Thyroid gland (tissue), 4 donors: ENCODE results near the gene SMARCD1. TPM values are rescaled to one million over a fixed set of nuclear protein-coding genes. Genes with fewer than 3 reads are reported as not detected.

Experiments
- DNase-seq, 2 donors: peaks; one replicate each; pipeline ENCODE4 v3.0.0-alpha.2; 2019
- H3K27ac ChIP-seq, 3 donors: fragments of 200-600 bp; sonication (generic); 1 replicate in 2 of 3; 2 replicates in 1 of 3; pipeline ENCODE4 v1.5.1; 2016 to 2019; ENCODE audit warnings: mild to moderate bottlenecking in 1 of 3, moderate library complexity in 1 of 3
- H3K27me3 ChIP-seq: fragments of 200-600 bp; sonication (generic); one replicate; pipeline ENCODE4 v1.5.1; 2019
- H3K36me3 ChIP-seq, 2 donors: fragments of 200-600 bp; sonication (generic); one replicate each; pipeline ENCODE4 v1.5.1; 2016 to 2019
- H3K4me1 ChIP-seq, 2 donors: fragments of 200-600 bp; sonication (generic); one replicate each; pipeline ENCODE4 v1.5.1; 2017 to 2019
- H3K4me3 ChIP-seq, 3 donors: fragments of 200-600 bp; sonication (generic); replicated peaks in 1 of 3; 1 replicate in 2 of 3; 2 replicates in 1 of 3; pipeline ENCODE4 v1.5.1; 2016; ENCODE audit warnings: mild to moderate bottlenecking in 1 of 3
- H3K9me3 ChIP-seq: fragments of 200-600 bp; sonication (generic); one replicate; pipeline ENCODE4 v1.5.1; 2017
- POLR2A ChIP-seq, 2 donors: fragments of 450-650 bp; IDR thresholded peaks; one replicate each; pipeline ENCODE4 v1.6.1; 2017; ENCODE audit warnings: antibody characterized with exemption in 2 of 2, mild to moderate bottlenecking in 2 of 2, moderate library complexity in 1 of 2
- WGBS, 2 donors: methylation state at CpG; one replicate each; pipeline ENCODE4 v1.1.5; 2017; 5-methylcytosine and 5-hydroxymethylcytosine counted together
- intact Hi-C: fragments of 100-400 bp; cut with DNase I; formaldehyde crosslinking; loops from one replicate; pipeline ENCODE4 v1.15.1; 2023
- total RNA-seq, 4 donors: library from RNA; depleted of rRNA; stranded (reverse); fragments of >200 nt; gene quantifications; one replicate each; pipeline ENCODE4 v1.2.3, GENCODE V29; 2016
- TF ChIP-seq, protein P1 (sequence below), 6 experiments: fragments of 200-600 bp in 3 of 6; fragments of 450-650 bp in 3 of 6; sonication (generic) in 3 of 6; IDR thresholded peaks; one replicate each; pipeline ENCODE4 v1.5.1; 2016 to 2019; ENCODE audit warnings: antibody characterized with exemption in 6 of 6, mild to moderate bottlenecking in 2 of 6, inconsistent platforms in 1 of 6, moderate library complexity in 1 of 6

Gene SMARCD1
- total RNA-seq, 4 donors from 2014 or later = 67.2 to 92.9 (median 74.7) TPM

GRCh38 chr12:50121641-50122040, 36.5 kb downstream of the SMARCD1 start:
- no peak for DNase-seq

GRCh38 chr12:50123203-50123602, 38.1 kb downstream of the SMARCD1 start:
- Histone ChIP-seq H3K4me1 (peaks cover 8 to 20% of the 10 kb centered on the region in 2 donors), H3K9me3 (no peaks in the 10 kb centered on the region), H3K27ac (no peak overlapping the region), H3K27me3 (no peaks in the 10 kb centered on the region), H3K36me3 (peaks cover 8 to 17% of the 10 kb centered on the region in 2 donors), H3K4me3 (no peak overlapping the region)
- intact Hi-C loops = no loop called here
- 96 to 100% methylated on average over 2 of the region's 2 CpGs for WGBS, 2 donors
- TF ChIP-seq, protein P1, sequence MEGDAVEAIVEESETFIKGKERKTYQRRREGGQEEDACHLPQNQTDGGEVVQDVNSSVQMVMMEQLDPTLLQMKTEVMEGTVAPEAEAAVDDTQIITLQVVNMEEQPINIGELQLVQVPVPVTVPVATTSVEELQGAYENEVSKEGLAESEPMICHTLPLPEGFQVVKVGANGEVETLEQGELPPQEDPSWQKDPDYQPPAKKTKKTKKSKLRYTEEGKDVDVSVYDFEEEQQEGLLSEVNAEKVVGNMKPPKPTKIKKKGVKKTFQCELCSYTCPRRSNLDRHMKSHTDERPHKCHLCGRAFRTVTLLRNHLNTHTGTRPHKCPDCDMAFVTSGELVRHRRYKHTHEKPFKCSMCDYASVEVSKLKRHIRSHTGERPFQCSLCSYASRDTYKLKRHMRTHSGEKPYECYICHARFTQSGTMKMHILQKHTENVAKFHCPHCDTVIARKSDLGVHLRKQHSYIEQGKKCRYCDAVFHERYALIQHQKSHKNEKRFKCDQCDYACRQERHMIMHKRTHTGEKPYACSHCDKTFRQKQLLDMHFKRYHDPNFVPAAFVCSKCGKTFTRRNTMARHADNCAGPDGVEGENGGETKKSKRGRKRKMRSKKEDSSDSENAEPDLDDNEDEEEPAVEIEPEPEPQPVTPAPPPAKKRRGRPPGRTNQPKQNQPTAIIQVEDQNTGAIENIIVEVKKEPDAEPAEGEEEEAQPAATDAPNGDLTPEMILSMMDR (IDR thresholded peaks at IDR 0.05) = no peak
- TF ChIP-seq POLR2A (IDR thresholded peaks at IDR 0.05) = no peak
- no peak for DNase-seq

More at GRCh38 chr12:50121641-50122040, 36.5 kb downstream of the SMARCD1 start:
- peaks cover 8 to 17% of the 10 kb centered on the region in 2 donors for H3K36me3 ChIP-seq
- H3K9me3 ChIP-seq = no peaks in the 10 kb centered on the region
- H3K4me3 ChIP-seq = no peak overlapping the region
- WGBS, 2 donors = 87 to 96% methylated on average over 5 of the region's 5 CpGs
- no peaks in the 10 kb centered on the region for H3K27me3 ChIP-seq
- peaks cover 4 to 25% of the 10 kb centered on the region in 2 donors for H3K4me1 ChIP-seq
- TF ChIP-seq, protein P1 (IDR thresholded peaks at IDR 0.05) = no peak
- TF ChIP-seq POLR2A (IDR thresholded peaks at IDR 0.05) = no peak
- intact Hi-C loops = no loop called here
- H3K27ac ChIP-seq = peak overlapping the region in 1 of 3 donors; percentile 38

DNA sequence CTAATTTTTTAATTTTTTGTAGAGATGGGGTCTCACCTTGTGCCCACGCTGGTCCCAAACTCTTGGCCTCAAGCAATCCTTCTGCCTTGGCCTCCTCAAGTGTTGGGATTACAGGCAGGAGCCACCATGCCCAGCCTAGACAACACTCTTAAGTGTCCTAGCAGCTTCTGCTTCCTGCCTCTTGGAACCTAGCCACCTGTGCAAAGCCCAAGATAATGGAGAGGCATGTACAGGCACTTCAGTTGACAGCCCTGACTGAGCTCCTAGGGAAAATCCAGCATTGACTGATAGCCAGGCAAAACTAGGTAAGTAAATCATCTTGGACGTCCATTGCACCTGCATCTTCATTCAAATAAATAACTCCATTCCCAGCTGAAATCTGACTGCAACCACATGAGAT, 42.4 kb downstream of the SMARCD1 start:
- intact Hi-C loops = no loop called here
- H3K4me3 ChIP-seq = no peak overlapping the region
- peaks cover 15 to 24% of the 10 kb centered on the region in 2 donors for H3K36me3 ChIP-seq
- H3K9me3 ChIP-seq = no peaks in the 10 kb centered on the region
- DNase-seq = peak; percentile 68 to 74
- peaks cover 11 to 30% of the 10 kb centered on the region in 2 donors for H3K4me1 ChIP-seq
- TF ChIP-seq POLR2A (IDR thresholded peaks at IDR 0.05) = no peak
- TF ChIP-seq, protein P1 (IDR thresholded peaks at IDR 0.05) = no peak
- no peaks in the 10 kb centered on the region for H3K27me3 ChIP-seq
- H3K27ac ChIP-seq = peak overlapping the region in 1 of 3 donors; percentile 4
- 55 to 65% methylated on average over 2 of the region's 2 CpGs for WGBS, 2 donors

GRCh38 chr12:50129290-50129689, 44.1 kb downstream of the SMARCD1 start:
- Histone ChIP-seq H3K4me3 (no peak overlapping the region), H3K36me3 (peaks cover 19 to 29% of the 10 kb centered on the region in 2 donors), H3K27ac (peak overlapping the region in 2 of 3 donors; percentile 35 to 47), H3K4me1 (peaks cover 11 to 35% of the 10 kb centered on the region in 2 donors), H3K27me3 (no peaks in the 10 kb centered on the region), H3K9me3 (no peaks in the 10 kb centered on the region)
- intact Hi-C loops = no loop called here
- 19 to 23% methylated on average over 4 of the region's 4 CpGs for WGBS, 2 donors
- peak; percentile 31 to 37 for DNase-seq
- TF ChIP-seq POLR2A (IDR thresholded peaks at IDR 0.05) = no peak
- TF ChIP-seq, protein P1 (IDR thresholded peaks at IDR 0.05) = no peak

DNA sequence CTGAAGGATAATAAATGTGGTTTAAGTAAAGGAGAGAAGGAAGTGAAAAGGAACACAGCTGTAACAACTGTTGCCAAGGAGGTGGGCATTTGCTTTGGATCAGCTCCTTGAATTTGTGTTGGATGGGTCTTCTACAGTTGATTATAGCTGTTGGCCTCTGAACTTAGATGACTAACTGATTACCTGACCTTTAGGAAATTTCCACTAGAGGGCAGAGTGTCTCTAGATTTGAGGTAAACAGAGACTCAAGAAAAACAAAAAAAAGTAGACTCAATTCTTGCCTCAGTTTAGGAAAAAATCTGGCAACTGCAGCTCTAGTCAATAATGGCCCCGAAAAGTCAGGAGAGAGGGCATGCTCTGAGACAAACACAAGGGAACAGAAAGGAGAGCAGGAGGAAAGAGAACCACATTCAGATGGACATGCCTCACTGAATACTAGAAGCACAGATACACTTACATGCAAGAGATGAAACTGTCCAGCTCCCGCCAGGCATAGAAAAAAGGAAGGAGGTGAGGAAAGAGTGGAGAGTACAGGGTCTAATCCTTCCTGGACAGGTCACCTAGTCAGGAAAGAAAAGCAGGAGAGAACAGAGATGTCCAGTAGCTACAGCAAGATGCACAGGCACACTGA, 47.5 kb downstream of the SMARCD1 start:
- Histone ChIP-seq H3K9me3 (no peaks in the 10 kb centered on the region), H3K36me3 (peaks cover 28 to 32% of the 10 kb centered on the region in 2 donors), H3K4me1 (peaks cover 18 to 38% of the 10 kb centered on the region in 2 donors), H3K4me3 (no peak overlapping the region), H3K27me3 (no peaks in the 10 kb centered on the region), H3K27ac (no peak overlapping the region)
- intact Hi-C loops = no loop called here
- 59 to 74% methylated on average over 2 of the region's 2 CpGs for WGBS, 2 donors
- no peak for DNase-seq
- TF ChIP-seq POLR2A (IDR thresholded peaks at IDR 0.05) = no peak
- TF ChIP-seq, protein P1 (IDR thresholded peaks at IDR 0.05) = peak in 4 of 6 experiments; percentile 9 to 69 (median 40)
